ENCODE data around the gene PRPF6.
A peak's percentile ranks its signal among the peaks of the same experiment; 100 is the strongest.

The PRPF6 gene, protein sequence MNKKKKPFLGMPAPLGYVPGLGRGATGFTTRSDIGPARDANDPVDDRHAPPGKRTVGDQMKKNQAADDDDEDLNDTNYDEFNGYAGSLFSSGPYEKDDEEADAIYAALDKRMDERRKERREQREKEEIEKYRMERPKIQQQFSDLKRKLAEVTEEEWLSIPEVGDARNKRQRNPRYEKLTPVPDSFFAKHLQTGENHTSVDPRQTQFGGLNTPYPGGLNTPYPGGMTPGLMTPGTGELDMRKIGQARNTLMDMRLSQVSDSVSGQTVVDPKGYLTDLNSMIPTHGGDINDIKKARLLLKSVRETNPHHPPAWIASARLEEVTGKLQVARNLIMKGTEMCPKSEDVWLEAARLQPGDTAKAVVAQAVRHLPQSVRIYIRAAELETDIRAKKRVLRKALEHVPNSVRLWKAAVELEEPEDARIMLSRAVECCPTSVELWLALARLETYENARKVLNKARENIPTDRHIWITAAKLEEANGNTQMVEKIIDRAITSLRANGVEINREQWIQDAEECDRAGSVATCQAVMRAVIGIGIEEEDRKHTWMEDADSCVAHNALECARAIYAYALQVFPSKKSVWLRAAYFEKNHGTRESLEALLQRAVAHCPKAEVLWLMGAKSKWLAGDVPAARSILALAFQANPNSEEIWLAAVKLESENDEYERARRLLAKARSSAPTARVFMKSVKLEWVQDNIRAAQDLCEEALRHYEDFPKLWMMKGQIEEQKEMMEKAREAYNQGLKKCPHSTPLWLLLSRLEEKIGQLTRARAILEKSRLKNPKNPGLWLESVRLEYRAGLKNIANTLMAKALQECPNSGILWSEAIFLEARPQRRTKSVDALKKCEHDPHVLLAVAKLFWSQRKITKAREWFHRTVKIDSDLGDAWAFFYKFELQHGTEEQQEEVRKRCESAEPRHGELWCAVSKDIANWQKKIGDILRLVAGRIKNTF

DNA sequence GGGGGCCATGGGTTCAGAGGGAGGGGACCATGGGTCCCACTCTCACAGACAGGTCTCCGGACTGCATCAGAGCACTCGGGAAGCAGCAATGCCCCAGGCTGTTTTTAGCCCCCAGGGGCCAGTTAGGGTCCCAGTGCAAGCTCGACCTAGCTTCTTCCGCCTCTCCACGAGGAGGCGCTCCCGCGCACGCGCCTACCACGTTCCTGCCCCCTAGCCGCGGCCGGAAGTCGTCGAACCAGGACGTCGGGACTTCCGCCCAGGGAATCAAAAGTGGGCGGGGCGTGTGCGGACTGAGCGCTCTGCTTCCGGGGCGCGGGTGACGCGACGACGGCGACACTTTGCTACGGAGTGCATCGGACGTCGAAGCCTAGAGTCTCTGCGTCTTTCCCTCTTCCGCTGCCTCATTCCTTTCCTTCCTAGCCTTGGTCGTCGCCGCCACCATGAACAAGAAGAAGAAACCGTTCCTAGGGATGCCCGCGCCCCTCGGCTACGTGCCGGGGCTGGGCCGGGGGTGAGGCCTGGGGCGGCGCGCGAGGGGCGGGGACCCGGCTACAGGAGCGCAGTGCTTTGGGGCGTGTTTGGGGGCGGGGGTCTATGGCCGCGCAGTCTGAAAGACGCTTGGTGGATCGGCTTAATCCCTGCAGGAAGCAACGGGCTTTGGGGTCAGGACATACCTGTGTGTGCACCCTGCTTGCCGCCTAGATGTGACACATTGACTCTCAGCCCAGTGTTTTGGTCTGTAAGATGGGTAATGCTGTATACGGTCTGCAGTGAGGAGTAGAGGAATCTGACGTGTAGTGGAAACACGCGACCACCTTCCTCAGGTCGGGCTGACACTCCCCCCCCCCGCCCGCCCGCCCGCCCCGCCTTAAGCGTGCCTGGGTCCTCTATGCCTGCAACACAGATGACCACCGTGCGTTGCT is at the start of gene PRPF6:
Gene PRPF6, plus strand, starts transcription at position 327 of the 923 bp plus-strand sequence. Its CDS starts 114 bp downstream, at position 441.
- Histone ChIP-seq H3K36me3 (ENCODE audit: insufficient read depth, low read length) (peaks cover 11% of the 10 kb centered on the region), H3K79me2 (ENCODE audit: control insufficient read depth, insufficient read depth, low read length, unreplicated experiment) (peaks cover 14% of the 10 kb centered on the region), H2AFZ (ENCODE audit: low read length, unreplicated experiment) (peak within 1 kb of the TSS; percentile 83), H3K4me1 (ENCODE audit: control insufficient read depth, insufficient read depth, low read length, unreplicated experiment) (peaks cover 24% of the 10 kb centered on the region), H3K27ac (ENCODE audit: low read depth, low read length) (peak within 1 kb of the TSS; percentile 77), H3K4me3 (ENCODE audit: low read depth, low read length) (peak within 1 kb of the TSS; percentile 97), H3K27me3 (ENCODE audit: insufficient read depth, low read length) (no peaks in the 10 kb centered on the region)

- Histone ChIP-seq H2AFZ (ENCODE audit: low read length, unreplicated experiment) (no peak overlapping the region), H3K27me3 (ENCODE audit: insufficient read depth, low read length) (no peaks in the 10 kb centered on the region), H3K4me3 (ENCODE audit: low read depth, low read length) (no peak overlapping the region), H3K79me2 (ENCODE audit: control insufficient read depth, insufficient read depth, low read length, unreplicated experiment) (peaks cover 8% of the 10 kb centered on the region), H3K27ac (ENCODE audit: low read depth, low read length) (no peak overlapping the region), H3K4me1 (ENCODE audit: control insufficient read depth, insufficient read depth, low read length, unreplicated experiment) (no peaks in the 10 kb centered on the region), H3K36me3 (ENCODE audit: insufficient read depth, low read length) (peaks cover 17% of the 10 kb centered on the region; the same call in 1 of the 2 replicates)
Measured at GRCh38 chr20:63931735-63932134, 49.2 kb upstream of the PRPF6 start.

DNA sequence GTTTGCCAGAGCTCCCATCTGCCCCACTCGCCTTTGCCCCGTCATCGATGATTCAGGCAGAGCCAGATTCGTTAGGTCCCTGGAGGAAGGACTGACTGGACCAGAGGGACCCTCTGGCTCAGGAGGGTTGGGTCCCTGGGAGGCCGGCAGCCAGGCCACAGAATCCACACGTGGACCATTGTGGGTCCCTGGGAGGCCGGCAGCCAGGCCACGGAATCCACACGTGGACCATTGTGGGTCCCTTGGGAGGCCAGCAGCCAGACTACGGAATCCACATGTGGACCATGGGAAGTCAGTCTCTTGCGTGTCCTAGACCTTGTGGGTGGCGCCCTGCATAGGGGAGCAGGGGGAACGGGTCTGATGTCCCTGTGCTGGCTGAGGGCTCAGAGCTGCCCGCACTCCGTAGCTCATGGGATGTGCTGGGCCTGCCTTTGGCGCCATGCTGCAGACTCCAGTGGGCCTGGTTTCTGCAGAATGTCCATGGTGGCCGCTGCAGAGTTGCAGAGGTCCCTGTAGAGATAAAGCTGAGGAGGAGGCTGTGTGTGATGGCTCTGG is 48.2 kb upstream of the PRPF6 start:
- no peak overlapping the region for H3K4me3 ChIP-seq (ENCODE audit: low read depth, low read length)
- no peak overlapping the region for H3K27ac ChIP-seq (ENCODE audit: low read depth, low read length)
- H3K4me1 ChIP-seq (ENCODE audit: control insufficient read depth, insufficient read depth, low read length, unreplicated experiment), result no peaks in the 10 kb centered on the region
- no peak overlapping the region for H2AFZ ChIP-seq (ENCODE audit: low read length, unreplicated experiment)
- peaks cover 17% of the 10 kb centered on the region; the same call in 1 of the 2 replicates for H3K36me3 ChIP-seq (ENCODE audit: insufficient read depth, low read length)
- no peaks in the 10 kb centered on the region for H3K27me3 ChIP-seq (ENCODE audit: insufficient read depth, low read length)
- H3K79me2 ChIP-seq (ENCODE audit: control insufficient read depth, insufficient read depth, low read length, unreplicated experiment), result peaks cover 5% of the 10 kb centered on the region

DNA sequence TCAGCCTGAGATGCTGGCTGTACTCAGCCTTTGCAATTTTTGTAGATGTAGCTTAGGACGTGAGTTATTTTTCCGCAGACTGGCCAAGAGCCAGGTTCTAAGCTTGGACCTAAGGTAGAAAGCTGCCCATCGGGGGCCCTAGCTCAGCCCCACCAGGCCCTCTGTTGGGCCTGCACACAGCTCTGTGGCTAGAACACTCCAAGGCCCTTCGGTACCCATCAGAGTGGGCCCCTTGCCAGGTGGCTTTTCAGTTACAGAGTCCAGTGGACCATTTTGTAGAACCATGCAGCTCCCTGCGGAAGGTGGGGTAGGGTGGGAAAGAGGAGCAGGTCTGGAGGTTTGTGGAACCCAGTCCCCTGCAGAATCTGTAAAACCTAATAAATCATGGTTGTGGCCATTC is 47.3 kb upstream of the PRPF6 start:
- no peak overlapping the region for H3K27ac ChIP-seq (ENCODE audit: low read depth, low read length)
- peaks cover 5% of the 10 kb centered on the region for H3K79me2 ChIP-seq (ENCODE audit: control insufficient read depth, insufficient read depth, low read length, unreplicated experiment)
- H3K36me3 ChIP-seq (ENCODE audit: insufficient read depth, low read length), result peaks cover 10% of the 10 kb centered on the region; the same call in 1 of the 2 replicates
- H3K4me1 ChIP-seq (ENCODE audit: control insufficient read depth, insufficient read depth, low read length, unreplicated experiment), result no peaks in the 10 kb centered on the region
- no peak overlapping the region for H2AFZ ChIP-seq (ENCODE audit: low read length, unreplicated experiment)
- H3K4me3 ChIP-seq (ENCODE audit: low read depth, low read length), result no peak overlapping the region
- H3K27me3 ChIP-seq (ENCODE audit: insufficient read depth, low read length), result no peaks in the 10 kb centered on the region

DNA sequence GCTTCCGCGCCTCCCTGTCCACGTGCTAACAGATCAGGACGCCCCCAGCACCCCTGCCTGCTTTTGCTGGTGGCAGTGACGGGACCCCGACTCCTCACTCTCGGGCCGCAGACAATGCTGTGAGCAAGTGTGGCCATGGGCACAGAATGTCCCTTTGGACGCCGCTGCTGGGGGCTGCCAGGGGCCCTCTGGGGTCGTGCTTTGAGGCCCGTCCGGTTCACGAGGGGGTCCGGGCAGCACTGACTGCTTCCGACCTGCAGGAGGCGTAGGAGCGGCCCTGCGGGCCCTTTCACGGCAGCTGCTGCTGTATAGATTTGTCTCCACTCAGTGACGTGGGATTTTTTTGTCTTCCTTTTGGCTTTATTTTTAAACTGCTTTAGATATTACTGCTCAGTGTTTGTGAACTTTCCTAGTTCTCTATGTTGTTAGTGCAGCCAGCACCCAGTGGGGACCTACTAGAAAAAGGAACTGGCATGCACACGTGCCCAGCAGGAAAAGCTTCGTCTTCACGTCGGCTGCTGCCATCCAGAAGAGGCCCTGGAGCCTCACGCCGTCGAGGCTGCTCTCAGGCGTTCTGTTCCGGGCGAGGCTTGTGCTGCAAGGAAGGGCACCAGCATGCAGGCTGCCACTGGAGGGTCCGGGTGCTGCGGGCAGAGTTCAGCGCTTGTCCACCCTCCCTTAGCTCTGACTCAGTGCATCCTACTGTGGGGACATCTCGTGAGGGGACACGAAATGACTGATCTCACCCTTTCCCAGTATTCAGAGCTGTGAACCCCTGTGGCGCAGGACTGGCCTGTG is 46.5 kb upstream of the PRPF6 start:
- H3K4me1 ChIP-seq (ENCODE audit: control insufficient read depth, insufficient read depth, low read length, unreplicated experiment), result no peaks in the 10 kb centered on the region
- no peak overlapping the region for H3K27ac ChIP-seq (ENCODE audit: low read depth, low read length)
- H3K79me2 ChIP-seq (ENCODE audit: control insufficient read depth, insufficient read depth, low read length, unreplicated experiment), result peaks cover 5% of the 10 kb centered on the region
- H3K36me3 ChIP-seq (ENCODE audit: insufficient read depth, low read length), result peaks cover 11% of the 10 kb centered on the region; the same call in 1 of the 2 replicates
- H3K27me3 ChIP-seq (ENCODE audit: insufficient read depth, low read length), result no peaks in the 10 kb centered on the region
- H3K4me3 ChIP-seq (ENCODE audit: low read depth, low read length), result no peak overlapping the region
- H2AFZ ChIP-seq (ENCODE audit: low read length, unreplicated experiment), result no peak overlapping the region

DNA sequence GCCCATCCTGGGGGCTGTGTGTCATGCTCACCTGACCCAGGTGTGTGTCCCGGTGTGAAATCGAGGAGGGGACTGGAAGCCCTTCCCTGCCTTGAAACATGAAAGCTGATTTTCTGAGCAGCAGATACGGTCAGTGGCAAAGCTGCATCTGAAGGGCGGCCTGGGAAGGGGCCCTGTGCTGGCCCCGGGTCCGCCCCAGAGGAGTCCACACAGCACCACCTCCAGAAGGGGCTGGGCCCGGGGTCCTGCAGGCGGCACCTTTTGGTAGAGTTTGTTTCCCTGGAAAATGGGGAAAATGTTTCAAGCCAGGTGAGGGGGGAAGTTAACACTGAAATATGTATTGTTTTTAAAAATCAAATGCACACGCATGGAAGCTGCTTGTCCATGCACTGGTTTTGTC is 45.5 kb upstream of the PRPF6 start:
- no peak overlapping the region for H3K4me3 ChIP-seq (ENCODE audit: low read depth, low read length)
- H3K4me1 ChIP-seq (ENCODE audit: control insufficient read depth, insufficient read depth, low read length, unreplicated experiment), result no peaks in the 10 kb centered on the region
- H3K27me3 ChIP-seq (ENCODE audit: insufficient read depth, low read length), result no peaks in the 10 kb centered on the region
- peaks cover 19% of the 10 kb centered on the region; the same call in 1 of the 2 replicates for H3K36me3 ChIP-seq (ENCODE audit: insufficient read depth, low read length)
- no peak overlapping the region for H3K27ac ChIP-seq (ENCODE audit: low read depth, low read length)
- H2AFZ ChIP-seq (ENCODE audit: low read length, unreplicated experiment), result no peak overlapping the region
- peaks cover 9% of the 10 kb centered on the region for H3K79me2 ChIP-seq (ENCODE audit: control insufficient read depth, insufficient read depth, low read length, unreplicated experiment)

DNA sequence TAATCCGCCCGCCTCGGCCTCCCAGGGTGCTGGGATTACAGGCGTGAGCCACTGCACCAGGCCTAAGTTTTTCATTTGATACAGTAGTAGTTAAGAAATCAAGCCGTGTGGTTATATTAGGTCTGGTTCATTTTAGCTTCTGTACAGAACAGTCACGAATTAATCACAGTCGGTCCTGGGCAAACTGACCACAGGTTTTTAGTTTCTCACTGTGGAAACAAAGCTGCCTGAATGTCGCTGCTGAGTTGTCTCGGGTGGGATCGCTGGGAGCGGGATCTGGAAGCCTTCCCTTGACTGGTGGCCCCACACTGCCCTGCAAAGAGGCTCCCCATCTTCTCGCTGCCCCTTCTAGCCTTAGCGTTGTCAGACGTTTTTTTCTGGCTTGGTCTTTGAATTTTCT is 43.3 kb upstream of the PRPF6 start:
- Histone ChIP-seq H2AFZ (ENCODE audit: low read length, unreplicated experiment) (no peak overlapping the region), H3K36me3 (ENCODE audit: insufficient read depth, low read length) (peaks cover 24% of the 10 kb centered on the region; the same call in 1 of the 2 replicates), H3K79me2 (ENCODE audit: control insufficient read depth, insufficient read depth, low read length, unreplicated experiment) (peaks cover 9% of the 10 kb centered on the region), H3K27me3 (ENCODE audit: insufficient read depth, low read length) (no peaks in the 10 kb centered on the region), H3K27ac (ENCODE audit: low read depth, low read length) (no peak overlapping the region), H3K4me3 (ENCODE audit: low read depth, low read length) (no peak overlapping the region), H3K4me1 (ENCODE audit: control insufficient read depth, insufficient read depth, low read length, unreplicated experiment) (no peaks in the 10 kb centered on the region)

DNA sequence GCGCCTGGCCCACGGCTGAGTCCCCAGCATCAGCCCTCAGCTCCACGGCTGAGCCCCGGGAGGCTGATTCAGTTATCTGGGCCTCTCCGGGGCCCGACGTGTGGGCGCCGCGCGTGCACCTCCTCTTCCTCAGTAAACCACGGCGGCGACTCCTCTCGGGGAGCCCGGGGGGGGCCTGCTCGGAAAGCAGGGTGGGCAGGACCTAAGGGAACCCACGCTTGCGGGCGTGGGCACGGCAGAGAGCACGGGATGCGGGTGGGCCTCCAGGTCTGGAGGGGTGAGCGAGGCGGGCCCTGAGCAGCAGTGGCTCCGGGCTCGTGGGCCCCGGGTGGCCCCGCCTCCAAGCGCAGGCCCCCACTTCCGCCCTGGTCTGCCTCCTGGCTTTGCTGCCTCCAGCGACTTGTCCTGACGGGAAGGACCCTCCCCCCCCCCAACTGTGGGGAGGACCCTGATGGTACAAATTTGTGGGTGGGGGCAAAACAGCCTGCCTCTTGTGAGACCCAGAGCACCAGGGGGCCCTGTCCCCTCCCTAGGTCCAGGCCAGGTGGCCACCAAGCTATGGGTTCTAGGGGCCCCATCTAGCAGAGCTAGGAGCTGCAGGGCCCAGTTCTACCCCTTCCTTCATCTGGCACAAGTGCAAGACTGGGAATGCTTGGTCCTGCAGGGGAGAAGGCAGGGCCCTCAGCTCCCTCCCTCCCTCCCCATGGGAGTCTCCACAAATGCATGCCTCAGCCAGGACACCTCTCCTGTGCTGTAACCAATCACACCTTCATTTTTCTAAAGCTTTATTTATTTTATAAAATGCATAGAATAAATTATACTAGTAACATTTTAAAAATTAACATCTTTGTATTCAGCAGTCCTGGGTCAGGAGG is 41.6 kb upstream of the PRPF6 start:
- Histone ChIP-seq H3K27ac (ENCODE audit: low read depth, low read length) (no peak overlapping the region), H2AFZ (ENCODE audit: low read length, unreplicated experiment) (no peak overlapping the region), H3K79me2 (ENCODE audit: control insufficient read depth, insufficient read depth, low read length, unreplicated experiment) (peaks cover 9% of the 10 kb centered on the region), H3K4me3 (ENCODE audit: low read depth, low read length) (no peak overlapping the region), H3K4me1 (ENCODE audit: control insufficient read depth, insufficient read depth, low read length, unreplicated experiment) (no peaks in the 10 kb centered on the region), H3K27me3 (ENCODE audit: insufficient read depth, low read length) (no peaks in the 10 kb centered on the region), H3K36me3 (ENCODE audit: insufficient read depth, low read length) (peaks cover 24% of the 10 kb centered on the region; the same call in 1 of the 2 replicates)

GRCh38 chr20:63940071-63940471 is 40.9 kb upstream of the PRPF6 start:
- Histone ChIP-seq H3K79me2 (ENCODE audit: control insufficient read depth, insufficient read depth, low read length, unreplicated experiment) (peaks cover 8% of the 10 kb centered on the region), H3K4me3 (ENCODE audit: low read depth, low read length) (no peak overlapping the region), H3K27me3 (ENCODE audit: insufficient read depth, low read length) (no peaks in the 10 kb centered on the region), H3K36me3 (ENCODE audit: insufficient read depth, low read length) (peaks cover 24% of the 10 kb centered on the region; the same call in 1 of the 2 replicates), H3K4me1 (ENCODE audit: control insufficient read depth, insufficient read depth, low read length, unreplicated experiment) (no peaks in the 10 kb centered on the region), H3K27ac (ENCODE audit: low read depth, low read length) (no peak overlapping the region), H2AFZ (ENCODE audit: low read length, unreplicated experiment) (no peak overlapping the region)
